ENCODE measurements around the gene STX8. TPM values are rescaled to one million over a fixed set of nuclear protein-coding genes. Genes with fewer than 3 reads are reported as not detected.

Gene STX8
- total and polyA plus RNA-seq, 9 of the 15 experiments (the other 6 are each of a cell fraction or from before 2014, with no cell fraction given) = 14.6 to 42.5 (median 22.1) TPM

- no peak overlapping the region for H3K4me2 ChIP-seq (ENCODE audit: insufficient read depth, low read length)
- no peak overlapping the region for H3K9ac ChIP-seq (ENCODE audit: insufficient read depth in 1 of 2, low read depth in 2 of 2, low read length in 2 of 2)
- H3K4me3 ChIP-seq = no peak overlapping the region
- FAIRE-seq = no peak
- peaks cover 0 to 23% of the 10 kb centered on the region in 2 experiments; a peak in 2 of 5 replicates for H3K27me3 ChIP-seq (ENCODE audit: control insufficient read depth in 2 of 2, insufficient read depth in 2 of 2, low read length in 2 of 2)
- 0 out of 2 replicates have a peak, but pooled peaks cover 5% of the 10 kb centered on the region for H4K20me1 ChIP-seq (replicated peaks; ENCODE audit: control insufficient read depth, insufficient read depth, low read length)
- H3K4me1 ChIP-seq (replicated peaks in 1 of 2; ENCODE audit: control insufficient read depth in 2 of 2, insufficient read depth in 2 of 2, low read length in 2 of 2) = peaks cover 0 to 20% of the 10 kb centered on the region in 2 experiments; a peak in 2 of 5 replicates
- no peaks in the 10 kb centered on the region for H3K79me2 ChIP-seq (ENCODE audit: control insufficient read depth, insufficient read depth, low read length)
- WGBS (ENCODE audit: insufficient coverage, low coverage, missing lambda C conversion rate) = 49% methylated on average over 7 of the region's 10 CpGs
- no peaks in the 10 kb centered on the region for H3K9me3 ChIP-seq (replicated peaks; ENCODE audit: control insufficient read depth, insufficient read depth, low read depth, low read length)
- no peak overlapping the region for H3K27ac ChIP-seq (ENCODE audit: extremely low read depth, low read depth, low read length)
- DNase-seq (ENCODE audit: extremely low read depth in 1 of 4, low spot score in 3 of 4) = no peak
- no peaks in the 10 kb centered on the region for H3K9me1 ChIP-seq (ENCODE audit: control insufficient read depth, insufficient read depth, low read length)
- intact Hi-C loops (cut with micrococcal nuclease) = no loop called here
- POLR2A ChIA-PET = interaction anchor here (0.5 to 0.7 kb wide), 2 partner anchors 63 to 1197 kb away, joined by 3 read pairs; no protein-coding TSS in a partner anchor
- in situ Hi-C loops (cut with MboI) = no loop called here
- TF ChIP-seq SRSF7 (optimal IDR thresholded peaks at IDR 0.05; ENCODE audit: low read depth, low read length) (no peak), POLR2B (IDR thresholded peaks at IDR 0.05; ENCODE audit: low read depth, partially characterized antibody) (no peak), NR3C1 (CRISPR knock-in tag; IDR thresholded peaks at IDR 0.05) (no peak), ZNF354B (CRISPR knock-in tag; IDR thresholded peaks at IDR 0.05) (no peak), RBM17 (IDR thresholded peaks at IDR 0.05; ENCODE audit: borderline replicate concordance, low read depth, low read length) (no peak), IFI16 (CRISPR knock-in tag; IDR thresholded peaks at IDR 0.05) (no peak), CAMTA2 (CRISPR knock-in tag; conservative IDR thresholded peaks at IDR 0.05) (no peak), MTA3 (IDR thresholded peaks at IDR 0.05; ENCODE audit: borderline replicate concordance) (no peak), TBP (optimal IDR thresholded peaks at IDR 0.05; ENCODE audit: low read depth, low read length) (no peak), TAF1 (IDR thresholded peaks at IDR 0.05; ENCODE audit: control insufficient read depth, extremely low read depth, insufficient read depth, low read length, severe bottlenecking) (no peak), AFF1 (IDR thresholded peaks at IDR 0.05; ENCODE audit: low read depth in 1 of 2, partially characterized antibody in 2 of 2) (no peak), CREB3L1 (IDR thresholded peaks at IDR 0.05; ENCODE audit: borderline replicate concordance, low read depth) (no peak), MED1 (CRISPR knock-in tag; IDR thresholded peaks at IDR 0.05; ENCODE audit: borderline replicate concordance) (no peak), JUND (IDR thresholded peaks at IDR 0.05; ENCODE audit: borderline replicate concordance, low read depth, low read length) (no peak), JUND (tag; IDR thresholded peaks at IDR 0.05; ENCODE audit: borderline replicate concordance, low read depth, low read length) (no peak), ZNF3 (CRISPR knock-in tag; IDR thresholded peaks at IDR 0.05) (no peak), SIRT6 (IDR thresholded peaks at IDR 0.05; ENCODE audit: low read depth, low read length) (no peak), BRF2 (IDR thresholded peaks at IDR 0.05; ENCODE audit: borderline replicate concordance, insufficient read depth, insufficient read length) (no peak)
- BruUV-seq (replicated peaks) = no TSS peak
- H3K36me3 ChIP-seq (ENCODE audit: control insufficient read depth, insufficient read depth, low read length) = no peaks in the 10 kb centered on the region
- no peak for ATAC-seq
- H2AFZ ChIP-seq (ENCODE audit: low read depth, low read length) = no peak overlapping the region
- CTCF ChIA-PET (ENCODE audit: low intra/inter-chr PET ratio) = no interaction called here
These were observed 334.3 kb downstream of the STX8 start for GRCh38 chr17:9241371-9241712.
